Measurements from ENCODE around the gene ID2. TPM values are rescaled to one million over a fixed set of nuclear protein-coding genes. Genes with fewer than 3 reads are reported as not detected.

Gene ID2
- total RNA-seq, 1 experiment from 2014 or later: 2.1 TPM

- ChIA-PET CTCF (no interaction called here), POLR2A (no interaction called here)
- TF ChIP-seq SIN3A (IDR thresholded peaks at IDR 0.05; ENCODE audit: borderline replicate concordance, insufficient read depth, low read depth, low read length): no peak
- TF ChIP-seq, protein P1, sequence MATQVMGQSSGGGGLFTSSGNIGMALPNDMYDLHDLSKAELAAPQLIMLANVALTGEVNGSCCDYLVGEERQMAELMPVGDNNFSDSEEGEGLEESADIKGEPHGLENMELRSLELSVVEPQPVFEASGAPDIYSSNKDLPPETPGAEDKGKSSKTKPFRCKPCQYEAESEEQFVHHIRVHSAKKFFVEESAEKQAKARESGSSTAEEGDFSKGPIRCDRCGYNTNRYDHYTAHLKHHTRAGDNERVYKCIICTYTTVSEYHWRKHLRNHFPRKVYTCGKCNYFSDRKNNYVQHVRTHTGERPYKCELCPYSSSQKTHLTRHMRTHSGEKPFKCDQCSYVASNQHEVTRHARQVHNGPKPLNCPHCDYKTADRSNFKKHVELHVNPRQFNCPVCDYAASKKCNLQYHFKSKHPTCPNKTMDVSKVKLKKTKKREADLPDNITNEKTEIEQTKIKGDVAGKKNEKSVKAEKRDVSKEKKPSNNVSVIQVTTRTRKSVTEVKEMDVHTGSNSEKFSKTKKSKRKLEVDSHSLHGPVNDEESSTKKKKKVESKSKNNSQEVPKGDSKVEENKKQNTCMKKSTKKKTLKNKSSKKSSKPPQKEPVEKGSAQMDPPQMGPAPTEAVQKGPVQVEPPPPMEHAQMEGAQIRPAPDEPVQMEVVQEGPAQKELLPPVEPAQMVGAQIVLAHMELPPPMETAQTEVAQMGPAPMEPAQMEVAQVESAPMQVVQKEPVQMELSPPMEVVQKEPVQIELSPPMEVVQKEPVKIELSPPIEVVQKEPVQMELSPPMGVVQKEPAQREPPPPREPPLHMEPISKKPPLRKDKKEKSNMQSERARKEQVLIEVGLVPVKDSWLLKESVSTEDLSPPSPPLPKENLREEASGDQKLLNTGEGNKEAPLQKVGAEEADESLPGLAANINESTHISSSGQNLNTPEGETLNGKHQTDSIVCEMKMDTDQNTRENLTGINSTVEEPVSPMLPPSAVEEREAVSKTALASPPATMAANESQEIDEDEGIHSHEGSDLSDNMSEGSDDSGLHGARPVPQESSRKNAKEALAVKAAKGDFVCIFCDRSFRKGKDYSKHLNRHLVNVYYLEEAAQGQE (IDR thresholded peaks at IDR 0.05; ENCODE audit: insufficient read depth in 1 of 2, low read depth in 2 of 2, low read length in 1 of 2): no peak
- TF ChIP-seq POLR2AphosphoS5 (IDR thresholded peaks at IDR 0.05; ENCODE audit: low read depth, low read length): no peak
- no peak for TF ChIP-seq TCF7L2 (IDR thresholded peaks at IDR 0.05; ENCODE audit: low read depth, low read length)
- TF ChIP-seq, protein P2, sequence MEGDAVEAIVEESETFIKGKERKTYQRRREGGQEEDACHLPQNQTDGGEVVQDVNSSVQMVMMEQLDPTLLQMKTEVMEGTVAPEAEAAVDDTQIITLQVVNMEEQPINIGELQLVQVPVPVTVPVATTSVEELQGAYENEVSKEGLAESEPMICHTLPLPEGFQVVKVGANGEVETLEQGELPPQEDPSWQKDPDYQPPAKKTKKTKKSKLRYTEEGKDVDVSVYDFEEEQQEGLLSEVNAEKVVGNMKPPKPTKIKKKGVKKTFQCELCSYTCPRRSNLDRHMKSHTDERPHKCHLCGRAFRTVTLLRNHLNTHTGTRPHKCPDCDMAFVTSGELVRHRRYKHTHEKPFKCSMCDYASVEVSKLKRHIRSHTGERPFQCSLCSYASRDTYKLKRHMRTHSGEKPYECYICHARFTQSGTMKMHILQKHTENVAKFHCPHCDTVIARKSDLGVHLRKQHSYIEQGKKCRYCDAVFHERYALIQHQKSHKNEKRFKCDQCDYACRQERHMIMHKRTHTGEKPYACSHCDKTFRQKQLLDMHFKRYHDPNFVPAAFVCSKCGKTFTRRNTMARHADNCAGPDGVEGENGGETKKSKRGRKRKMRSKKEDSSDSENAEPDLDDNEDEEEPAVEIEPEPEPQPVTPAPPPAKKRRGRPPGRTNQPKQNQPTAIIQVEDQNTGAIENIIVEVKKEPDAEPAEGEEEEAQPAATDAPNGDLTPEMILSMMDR (IDR thresholded peaks at IDR 0.05): peak; percentile 100
- no peak for DNase-seq (ENCODE audit: low read depth, low spot score)
- H3K27me3 ChIP-seq (ENCODE audit: control insufficient read depth, insufficient read depth, low read length): 0 out of 2 replicates have a peak, but pooled peaks cover under 1% of the 10 kb centered on the region
- peaks cover 10% of the 10 kb centered on the region for H3K4me1 ChIP-seq (ENCODE audit: control insufficient read depth, insufficient read depth, low read length)
- peak overlapping the region; percentile 30 to 55 for H3K4me3 ChIP-seq (ENCODE audit: low read depth in 2 of 2, low read length in 2 of 2)
- no peak overlapping the region for H3K27ac ChIP-seq (ENCODE audit: low read length)
- intact Hi-C loops (cut with micrococcal nuclease; ENCODE audit: unreplicated experiment) (loop anchor here (5.0 to 10.0 kb wide), 3 partner anchors 531 to 1571 kb away; no protein-coding TSS in a partner anchor), in situ Hi-C loops (cut with HindIII; ENCODE audit: low pct_unique_long_range_greater_than_20kb, low sequenced_read_pairs) (no loop called here)
- peaks cover 11% of the 10 kb centered on the region; the same call in 1 of the 2 replicates for H3K36me3 ChIP-seq (ENCODE audit: control insufficient read depth, insufficient read depth, low read length)
- BruUV-seq (replicated peaks): no TSS peak
- no peaks in the 10 kb centered on the region for H3K9me3 ChIP-seq (ENCODE audit: control insufficient read depth, insufficient read depth, low read depth, low read length)
- ATAC-seq: peak; percentile 61
Measured at GRCh38 chr2:8685697-8686358, 4.0 kb downstream of the ID2 start.

- in situ Hi-C loops (cut with HindIII; ENCODE audit: low pct_unique_long_range_greater_than_20kb, low sequenced_read_pairs): no loop called here
- Histone ChIP-seq H3K36me3 (ENCODE audit: control insufficient read depth, insufficient read depth, low read length) (no peaks in the 10 kb centered on the region), H3K9me3 (ENCODE audit: control insufficient read depth, insufficient read depth, low read depth, low read length) (no peaks in the 10 kb centered on the region), H3K4me3 (ENCODE audit: low read depth in 2 of 2, low read length in 2 of 2) (no peak overlapping the region), H3K27ac (ENCODE audit: low read length) (no peak overlapping the region), H3K4me1 (ENCODE audit: control insufficient read depth, insufficient read depth, low read length) (peaks cover 5% of the 10 kb centered on the region; the same call in 1 of the 2 replicates), H3K27me3 (ENCODE audit: control insufficient read depth, insufficient read depth, low read length) (0 out of 2 replicates have a peak, but pooled peaks cover 3% of the 10 kb centered on the region)
- TF ChIP-seq SIN3A (IDR thresholded peaks at IDR 0.05; ENCODE audit: borderline replicate concordance, insufficient read depth, low read depth, low read length) (no peak), TCF7L2 (IDR thresholded peaks at IDR 0.05; ENCODE audit: low read depth, low read length) (no peak), POLR2AphosphoS5 (IDR thresholded peaks at IDR 0.05; ENCODE audit: low read depth, low read length) (no peak)
- TF ChIP-seq, protein P2 (IDR thresholded peaks at IDR 0.05): no peak
- TF ChIP-seq, protein P1 (IDR thresholded peaks at IDR 0.05; ENCODE audit: insufficient read depth in 1 of 2, low read depth in 2 of 2, low read length in 1 of 2): no peak
- POLR2A ChIA-PET: no interaction called here
- DNase-seq (ENCODE audit: low read depth, low spot score) (no peak), ATAC-seq (no peak)
- no TSS peak for BruUV-seq (replicated peaks)
- intact Hi-C loops (cut with micrococcal nuclease; ENCODE audit: unreplicated experiment): no loop called here
- CTCF ChIA-PET: no interaction called here
Measured at GRCh38 chr2:8691859-8692437, 10.1 kb downstream of the ID2 start.
